Ovary (tissue), 9 donors: Measurements from ENCODE around the gene PPFIBP2. TPM values are rescaled to one million over a fixed set of nuclear protein-coding genes. Genes with fewer than 3 reads are reported as not detected.

Experiments used
- DNase-seq, 5 donors: peaks; one replicate each; pipeline ENCODE4 v3.0.0-alpha.2; 2019 to 2020
- H3K27ac ChIP-seq, 2 donors: fragments of 200-600 bp; one replicate each; pipeline versions ENCODE4 v1.5.1 to v1.8.0; 2019 to 2022
- H3K27me3 ChIP-seq: fragments of 200-600 bp; one replicate; pipeline ENCODE4 v1.8.0; 2022
- H3K36me3 ChIP-seq: fragments of 200-600 bp; sonication (generic); one replicate; pipeline ENCODE4 v1.5.1; 2019
- H3K4me1 ChIP-seq: one replicate; pipeline ENCODE4 v1.8.1; 2013; ENCODE audit warnings: mild to moderate bottlenecking, moderate library complexity; ENCODE audit not compliant: insufficient read depth
- H3K4me3 ChIP-seq: fragments of 200-600 bp; sonication (generic); one replicate; pipeline ENCODE4 v1.5.1; 2017
- H3K9me3 ChIP-seq, 2 donors: fragments of 200-600 bp in 1 of 2; sonication (generic) in 1 of 2; one replicate each; pipeline versions ENCODE4 v1.5.1 to v1.8.1; 2013 to 2019; ENCODE audit warnings: mild to moderate bottlenecking in 1 of 2, moderate library complexity in 1 of 2
- CTCF ChIP-seq, 3 donors: fragments of 450-650 bp in 2 of 3; fragments of 200-600 bp in 1 of 3; IDR thresholded peaks; one replicate each; pipeline versions ENCODE4 v1.5.1 to v1.8.0; 2016 to 2022; ENCODE audit warnings: antibody characterized with exemption in 3 of 3, mild to moderate bottlenecking in 1 of 3
- EP300 ChIP-seq: sonication (generic); formaldehyde crosslinking; IDR thresholded peaks from one replicate; pipeline ENCODE4 v1.6.1; 2017; ENCODE audit warnings: antibody characterized with exemption
- POLR2A ChIP-seq: fragments of 450-650 bp; IDR thresholded peaks from one replicate; pipeline ENCODE4 v1.6.1; 2017; ENCODE audit warnings: antibody characterized with exemption, mild to moderate bottlenecking, moderate library complexity
- whole genome bisulfite sequencing, 3 donors: extraction: QIAGEN DNeasy Blood & Tissue Kit in 1 of 3; methylation state at CpG; one replicate each; pipeline versions ENCODE4 v1.1.5 to v1.1.7; 2013 to 2017; 5-methylcytosine and 5-hydroxymethylcytosine counted together
- intact Hi-C, 4 donors: fragments of 100-400 bp; cut with DNase I; formaldehyde crosslinking; loops; one replicate each; pipeline versions ENCODE4 v1.11.0 to v1.15.1; 2022 to 2023
- polyA plus RNA-seq, 2 donors: library from polyadenylated mRNA; stranded (reverse); fragments of 200-250 nt in 1 of 2; fragments of 350-450 nt in 1 of 2; fragmentation: Illumina TruSeq in 1 of 2; extraction: RNeasy Lipid Tissue Mini Kit (QIAGEN cat#74804) in 1 of 2; gene quantifications; one replicate each; pipeline ENCODE4 v1.2.3, GENCODE V29; 2013 to 2014
- total RNA-seq, 7 donors: library from RNA; depleted of rRNA in 2 of 7; stranded (reverse); fragments of >200 nt in 2 of 7; fragmentation: NEBNext Ultra II Directional in 3 of 7; extraction: Animal tissue kit (Norgen Biotek cat#: 25700) in 3 of 7; gene quantifications; one replicate each; pipeline versions ENCODE4 v1.1.0 to v1.2.4, GENCODE V29; 2016 to 2023
- donor health status: DM: no; HTN: no; CAD: no; lungs with moderate emphysema.
- donor health status: DM: no; HTN: no; CAD: no.
- donor health status: Bipolar disorder and iron deficiency.
- donor health status: DM: yes; HTN: yes; CAD: no.
- donor health status: DM: no; HTN: no; CAD: no.
- donor health status: DM: yes; HTN: yes; CAD: no.

PPFIBP2 gene
- total and polyA plus RNA-seq, 9 donors = 9.6 to 36.2 (median 20.7) TPM

GRCh38 chr11:7689239-7689638 lies 175.4 kb downstream of the PPFIBP2 start:
- Histone ChIP-seq H3K4me1 (no peaks in the 10 kb centered on the region), H3K36me3 (no peaks in the 10 kb centered on the region), H3K4me3 (no peak overlapping the region), H3K27me3 (no peaks in the 10 kb centered on the region), H3K9me3 (no peaks in the 10 kb centered on the region), H3K27ac (no peak overlapping the region)
- intact Hi-C loops = loop anchor here in 3 of 4 donors (2.0 to 10.0 kb wide), 3 partner anchors 114 to 118 kb away; no protein-coding TSS in a partner anchor
- no peak for DNase-seq
- 51 to 69% (median 64%) methylated on average over 4 of the region's 4 CpGs for WGBS, 3 donors
- TF ChIP-seq CTCF (IDR thresholded peaks at IDR 0.05) = no peak
- TF ChIP-seq EP300 = no peak
- no peak for TF ChIP-seq POLR2A

- H3K4me3 ChIP-seq = no peak overlapping the region
- 37 to 64% (median 47%) methylated on average over 6 of the region's 6 CpGs for WGBS, 3 donors
- intact Hi-C loops = loop anchor here in 1 of 4 donors (5.0 kb wide), 1 partner anchor 593 kb away; no protein-coding TSS in a partner anchor
- DNase-seq = no peak
- H3K4me1 ChIP-seq = no peaks in the 10 kb centered on the region
- H3K9me3 ChIP-seq = no peaks in the 10 kb centered on the region
- H3K27ac ChIP-seq = no peak overlapping the region
- no peaks in the 10 kb centered on the region for H3K27me3 ChIP-seq
- H3K36me3 ChIP-seq = no peaks in the 10 kb centered on the region
- TF ChIP-seq POLR2A (no peak), CTCF (IDR thresholded peaks at IDR 0.05) (peak in 1 of 3 donors; percentile 18)
Observed at GRCh38 chr11:7690648-7691047, 176.8 kb downstream of the PPFIBP2 start.

- Histone ChIP-seq H3K4me3 (no peak overlapping the region), H3K27me3 (no peaks in the 10 kb centered on the region), H3K27ac (no peak overlapping the region), H3K36me3 (no peaks in the 10 kb centered on the region), H3K4me1 (no peaks in the 10 kb centered on the region), H3K9me3 (no peaks in the 10 kb centered on the region)
- no peak for DNase-seq
- no peak for TF ChIP-seq POLR2A
- no peak for TF ChIP-seq CTCF (IDR thresholded peaks at IDR 0.05)
- no peak for TF ChIP-seq EP300
- WGBS, 3 donors = 56 to 62% (median 62%) methylated on average over 6 of the region's 6 CpGs
- intact Hi-C loops = loop anchor here in 1 of 4 donors (5.0 kb wide), 1 partner anchor 595 kb away; no protein-coding TSS in a partner anchor
Observed at GRCh38 chr11:7691759-7692350, 178.1 kb downstream of the PPFIBP2 start.

GRCh38 chr11:7692426-7692825 lies 178.6 kb downstream of the PPFIBP2 start:
- Histone ChIP-seq H3K9me3 (no peaks in the 10 kb centered on the region), H3K27me3 (no peaks in the 10 kb centered on the region), H3K4me1 (no peaks in the 10 kb centered on the region), H3K36me3 (no peaks in the 10 kb centered on the region), H3K4me3 (no peak overlapping the region), H3K27ac (no peak overlapping the region)
- TF ChIP-seq EP300 (no peak), CTCF (IDR thresholded peaks at IDR 0.05) (no peak), POLR2A (no peak)
- WGBS, 3 donors = 86 to 94% (median 90%) methylated on average over 3 of the region's 3 CpGs
- no peak for DNase-seq
- intact Hi-C loops = loop anchor here in 1 of 4 donors (5.0 kb wide), 1 partner anchor 595 kb away; no protein-coding TSS in a partner anchor
